ENCODE data around the gene POLR2C. TPM values are rescaled to one million over a fixed set of nuclear protein-coding genes. Genes with fewer than 3 reads are reported as not detected.

POLR2C gene
- total and polyA plus RNA-seq, 2 of the 13 experiments (the other 11 are each of a cell fraction or from before 2014, with no cell fraction given) = 104 to 216 TPM

GRCh38 chr16:57479205-57479975, 16.9 kb downstream of the POLR2C start (continued):
- TF ChIP-seq ZNF609 (CRISPR knock-in tag; IDR thresholded peaks at IDR 0.05; ENCODE audit: borderline replicate concordance) = no peak
- TF ChIP-seq ZNF263 (CRISPR knock-in tag; IDR thresholded peaks at IDR 0.05) = peak; percentile 73
- TF ChIP-seq ZNF251 (CRISPR knock-in tag; IDR thresholded peaks at IDR 0.05) = no peak
- TF ChIP-seq THRA (CRISPR knock-in tag; IDR thresholded peaks at IDR 0.05; ENCODE audit: borderline replicate concordance) = no peak
- TF ChIP-seq ZNF468 (CRISPR knock-in tag; IDR thresholded peaks at IDR 0.05) = no peak
- TF ChIP-seq ZNF740 (CRISPR knock-in tag; IDR thresholded peaks at IDR 0.05) = no peak
- no peak for TF ChIP-seq SRY (CRISPR knock-in tag; IDR thresholded peaks at IDR 0.05)
- TF ChIP-seq TRIM24 (CRISPR knock-in tag; IDR thresholded peaks at IDR 0.05) = no peak
- no peak; the same call in 1 of the 2 replicates for TF ChIP-seq ZNF563 (CRISPR knock-in tag; IDR thresholded peaks at IDR 0.05)
- TF ChIP-seq ZNF567 (CRISPR knock-in tag; IDR thresholded peaks at IDR 0.05; ENCODE audit: borderline replicate concordance) = no peak
- no peak for TF ChIP-seq ZNF543 (CRISPR knock-in tag; IDR thresholded peaks at IDR 0.05)
- TF ChIP-seq ZIK1 (CRISPR knock-in tag; IDR thresholded peaks at IDR 0.05; ENCODE audit: borderline replicate concordance, low read depth) = 0 out of 2 replicates have a peak, but pooled peaks have one; percentile 49
- no peak for TF ChIP-seq ZNF646 (CRISPR knock-in tag; IDR thresholded peaks at IDR 0.05)
- no peak for TF ChIP-seq TAF15 (IDR thresholded peaks at IDR 0.05; ENCODE audit: low read depth, low read length, poor library complexity, severe bottlenecking)
- TF ChIP-seq CENPT (CRISPR knock-in tag; IDR thresholded peaks at IDR 0.05; ENCODE audit: low read depth) = no peak
- TF ChIP-seq ISX (CRISPR knock-in tag; conservative IDR thresholded peaks at IDR 0.05) = no peak
